ENCODE data around the gene LMO7. TPM values are rescaled to one million over a fixed set of nuclear protein-coding genes. Genes with fewer than 3 reads are reported as not detected.
A peak's percentile ranks its signal among the peaks of the same experiment; 100 is the strongest.
"Not testable (repeated sequence)": the region's sequence is repeated elsewhere in the genome, so short reads cannot be mapped to it uniquely, and the experiment has no call there.

LMO7 gene
- total and polyA plus RNA-seq, 8 donors = 123 to 669 (median 202) TPM

- no peaks in the 10 kb centered on the region for H3K36me3 ChIP-seq
- peaks cover 3 to 4% of the 10 kb centered on the region in 2 donors for H3K4me1 ChIP-seq
- no peak overlapping the region for H3K4me3 ChIP-seq
- DNase-seq = peak in 1 of 4 donors; percentile 44
- no peaks in the 10 kb centered on the region for H3K27me3 ChIP-seq
- ATAC-seq = peak; percentile 82
- H3K27ac ChIP-seq = peak overlapping the region; percentile 59 to 71
- no peak for TF ChIP-seq CTCF (IDR thresholded peaks at IDR 0.05)
- intact Hi-C loops (cut with DNase I) = no loop called here
- no peaks in the 10 kb centered on the region for H3K9me3 ChIP-seq
Observed at GRCh38 chr13:75725736-75726135, 89.6 kb downstream of the LMO7 start.

GRCh38 chr13:75726306-75726705 is 90.2 kb downstream of the LMO7 start:
- ATAC-seq (no peak), DNase-seq (no peak)
- Histone ChIP-seq H3K36me3 (no peaks in the 10 kb centered on the region), H3K4me3 (no peak overlapping the region), H3K9me3 (no peaks in the 10 kb centered on the region), H3K4me1 (peaks cover 3 to 4% of the 10 kb centered on the region in 2 donors), H3K27ac (peak overlapping the region; percentile 59 to 71), H3K27me3 (no peaks in the 10 kb centered on the region)
- no peak for TF ChIP-seq CTCF (IDR thresholded peaks at IDR 0.05)
- intact Hi-C loops (cut with DNase I) = no loop called here

- H3K9me3 ChIP-seq; intact Hi-C loops (cut with DNase I); H3K4me1 ChIP-seq: not testable (repeated sequence)
Observed at GRCh38 chr13:75733113-75733512, 97.0 kb downstream of the LMO7 start.

GRCh38 chr13:75736173-75736572 is 100.0 kb downstream of the LMO7 start:
- Histone ChIP-seq H3K4me1 (no peaks in the 10 kb centered on the region), H3K9me3 (peaks cover 0 to 5% of the 10 kb centered on the region in 2 donors), H3K27ac (no peak overlapping the region), H3K4me3 (no peak overlapping the region), H3K36me3 (no peaks in the 10 kb centered on the region), H3K27me3 (no peaks in the 10 kb centered on the region)
- TF ChIP-seq CTCF (IDR thresholded peaks at IDR 0.05) = no peak
- ATAC-seq (no peak), DNase-seq (no peak)
- intact Hi-C loops (cut with DNase I) = no loop called here

More at GRCh38 chr13:75733113-75733512, 97.0 kb downstream of the LMO7 start:
- H3K27me3 ChIP-seq, ATAC-seq, H3K36me3 ChIP-seq, DNase-seq, H3K4me3 ChIP-seq, H3K27ac ChIP-seq: not testable (repeated sequence)

- ATAC-seq = no peak
- Histone ChIP-seq H3K27ac (no peak overlapping the region), H3K27me3 (no peaks in the 10 kb centered on the region), H3K4me3 (no peak overlapping the region), H3K4me1 (no peaks in the 10 kb centered on the region), H3K9me3 (no peaks in the 10 kb centered on the region), H3K36me3 (no peaks in the 10 kb centered on the region)
- intact Hi-C loops (cut with DNase I) = no loop called here
- no peak for TF ChIP-seq CTCF (IDR thresholded peaks at IDR 0.05)
- DNase-seq = no peak
Observed at GRCh38 chr13:75738841-75739240, 102.7 kb downstream of the LMO7 start.

GRCh38 chr13:75739244-75739868 is 103.2 kb downstream of the LMO7 start:
- ATAC-seq = no peak
- Histone ChIP-seq H3K27ac (no peak overlapping the region), H3K4me1 (no peaks in the 10 kb centered on the region), H3K9me3 (no peaks in the 10 kb centered on the region), H3K36me3 (no peaks in the 10 kb centered on the region), H3K27me3 (no peaks in the 10 kb centered on the region), H3K4me3 (no peak overlapping the region)
- TF ChIP-seq CTCF (IDR thresholded peaks at IDR 0.05) = no peak
- intact Hi-C loops (cut with DNase I) = no loop called here
- no peak for DNase-seq
